K562 (cell line): ENCODE measurements around the gene UGT3A2. TPM values are rescaled to one million over a fixed set of nuclear protein-coding genes. Genes with fewer than 3 reads are reported as not detected.

Experiments
- ATAC-seq: fragments of 200-7000 bp; cut with Tn5 transposase; 3 replicates; pipeline ENCODE4 v1.9.1; 2020; ENCODE audit warnings: moderate library complexity
- BruUV-seq: library from RNA; stranded (reverse); fragments of 400-500 nt; replicated peaks from 2 replicates; lab custom pipeline; 2021; lab: Mats Ljungman, UMichigan
- CTCF ChIA-PET: fragments of 300-600 bp; formaldehyde crosslinking; extraction: SDS; loops from one replicate; lab custom pipeline; 2021; ENCODE audit warnings: low intra/inter-chr PET ratio; lab: Yijun Ruan, JAX
- POLR2A ChIA-PET: fragments of 300-600, 350-650 bp; sonication (Branson Sonifier 250); formaldehyde crosslinking; extraction: SDS; loops from one replicate; lab custom pipeline; 2021; ENCODE audit warnings: antibody characterized with exemption, inconsistent platforms; lab: Yijun Ruan, JAX
- DNase-seq, 4 experiments: peaks; one replicate each; pipeline versions ENCODE4 v3.0.0 to v3.0.0-alpha.2; 2011 to 2018; ENCODE audit warnings: low spot score in 3 of 4, mixed read lengths in 3 of 4; ENCODE audit errors: extremely low read depth in 1 of 4
- FAIRE-seq: peaks from 2 replicates; lab custom pipeline; 2011; peaks lifted over from hg19 to GRCh38; lab: Jason Lieb, UNC
- H2AFZ ChIP-seq: 2 replicates; pipeline ENCODE4 v1.6.0; 2011; ENCODE audit warnings: low read depth, low read length, control low read depth, inconsistent platforms
- H3K27ac ChIP-seq: fragments of 200-600 bp; 3 replicates; pipeline ENCODE4 v1.8.0; 2011; ENCODE audit warnings: low read depth, mild to moderate bottlenecking, control low read depth, inconsistent platforms, low read length, moderate library complexity, mixed read lengths; ENCODE audit errors: extremely low read depth
- H3K27me3 ChIP-seq, 2 experiments: fragments of 300-600 bp in 1 of 2; 2 replicates in 1 of 2; 3 replicates in 1 of 2; pipeline versions ENCODE4 v1.6.0 to v1.8.0; 2011; ENCODE audit warnings: inconsistent platforms in 2 of 2, low read length in 2 of 2, mild to moderate bottlenecking in 1 of 2, mixed read lengths in 1 of 2, moderate library complexity in 1 of 2; ENCODE audit not compliant: control insufficient read depth in 2 of 2, insufficient read depth in 2 of 2
- H3K36me3 ChIP-seq: fragments of 300-600 bp; 3 replicates; pipeline ENCODE4 v1.8.0; 2011; ENCODE audit warnings: mild to moderate bottlenecking, low read length, inconsistent platforms; ENCODE audit not compliant: control insufficient read depth, insufficient read depth
- H3K4me1 ChIP-seq, 2 experiments: fragments of 200-600 bp in 1 of 2; replicated peaks in 1 of 2; 2 replicates in 1 of 2; 3 replicates in 1 of 2; pipeline versions ENCODE4 v1.5.1 to v1.8.0; 2011; ENCODE audit warnings: inconsistent platforms in 2 of 2, low read length in 2 of 2, mild to moderate bottlenecking in 1 of 2, mixed read lengths in 1 of 2, moderate library complexity in 1 of 2; ENCODE audit not compliant: control insufficient read depth in 2 of 2, insufficient read depth in 2 of 2
- H3K4me2 ChIP-seq: 2 replicates; pipeline ENCODE4 v1.6.1; 2011; ENCODE audit warnings: low read length, control low read depth, inconsistent platforms, mixed read lengths; ENCODE audit not compliant: insufficient read depth
- H3K4me3 ChIP-seq: fragments of 200-600 bp; sonication (generic), shearing (Covaris generic); 2 replicates; pipeline ENCODE4 v1.5.1; 2016; ENCODE audit warnings: control low read depth, inconsistent platforms
- H3K79me2 ChIP-seq: fragments of 200-600 bp; 3 replicates; pipeline ENCODE4 v1.8.0; 2011; ENCODE audit warnings: low read length, inconsistent platforms; ENCODE audit not compliant: control insufficient read depth, insufficient read depth
- H3K9ac ChIP-seq, 2 experiments: 2 replicates each; pipeline versions ENCODE4 v1.6.0 to v1.6.1; 2011; ENCODE audit warnings: low read depth in 2 of 2, low read length in 2 of 2, control low read depth in 1 of 2, inconsistent platforms in 1 of 2, mild to moderate bottlenecking in 1 of 2, mixed read lengths in 1 of 2; ENCODE audit not compliant: insufficient read depth in 1 of 2
- H3K9me1 ChIP-seq: one replicate; pipeline ENCODE4 v1.6.0; 2011; ENCODE audit warnings: inconsistent platforms, mild to moderate bottlenecking, low read length, moderate library complexity; ENCODE audit not compliant: control insufficient read depth, insufficient read depth
- H3K9me3 ChIP-seq: replicated peaks from 2 replicates; pipeline ENCODE4 v1.5.1; 2011; ENCODE audit warnings: low read depth, low read length, inconsistent platforms; ENCODE audit not compliant: control insufficient read depth, insufficient read depth
- H4K20me1 ChIP-seq: replicated peaks from 2 replicates; pipeline ENCODE4 v1.6.1; 2011; ENCODE audit warnings: low read length, inconsistent platforms, mixed read lengths; ENCODE audit not compliant: control insufficient read depth, insufficient read depth
- C11orf30 ChIP-seq: fragments of 450-650 bp; IDR thresholded peaks from 2 replicates; pipeline ENCODE4 v1.6.1; 2016; ENCODE audit warnings: low read depth, mild to moderate bottlenecking
- CHD2 ChIP-seq: IDR thresholded peaks from 2 replicates; pipeline ENCODE4 v1.6.1; 2011; ENCODE audit warnings: low read depth, low read length
- MAFG ChIP-seq: fragments of 450-650 bp; conservative IDR thresholded peaks from 2 replicates; pipeline ENCODE4 v1.6.1; 2016; ENCODE audit warnings: missing genetic modification characterization, missing compliant biosample characterization
- MBD2 ChIP-seq: sonication (generic); IDR thresholded peaks from 2 replicates; pipeline ENCODE4 v1.6.1; 2016; ENCODE audit warnings: low read depth, borderline replicate concordance
- TARDBP ChIP-seq: fragments of 450-650 bp; IDR thresholded peaks from 2 replicates; pipeline ENCODE4 v1.6.1; 2016
- ZNF316 ChIP-seq: fragments of 450-650 bp; IDR thresholded peaks from 2 replicates; pipeline ENCODE4 v1.6.1; 2016
- ZNF518B ChIP-seq: fragments of 250-450 bp; sonication (Bioruptor Pico); IDR thresholded peaks from 2 replicates; pipeline ENCODE4 v1.5.0; 2021; ENCODE audit warnings: mild to moderate bottlenecking, moderate library complexity
- WGBS: fragments of 100-300 bp; shearing (Covaris generic); methylation state at CpG from one replicate; pipeline ENCODE4 v1.1.6; 2016; ENCODE audit warnings: low coverage, mixed read lengths; ENCODE audit not compliant: insufficient coverage; ENCODE audit errors: missing lambda C conversion rate; 5-methylcytosine and 5-hydroxymethylcytosine counted together
- in situ Hi-C: fragments of 300-500 bp; cut with MboI; formaldehyde crosslinking; loops from 4 replicates; pipeline ENCODE4 v1.15.0; 2018; ENCODE audit warnings: inconsistent platforms, mixed read lengths
- intact Hi-C: fragments of 100-400 bp; cut with micrococcal nuclease; formaldehyde crosslinking; loops from 2 replicates; pipeline ENCODE4 v1.14.2; 2022
- polyA plus RNA-seq, 8 experiments: library from polyadenylated mRNA; depleted of rRNA in 4 of 8; stranded (reverse) in 5 of 8; unstranded in 3 of 8; fragments of >200 nt; fragmentation: Nextera tagmentation in 2 of 8; fragmentation: Illumina TruSeq in 1 of 8; extraction: Ambion mirVana in 2 of 8; extraction: Trizol in 1 of 8; gene quantifications; 2 replicates each; pipeline versions ENCODE4 v1.2.1 to v1.2.3, GENCODE V29; 2011 to 2014; ENCODE audit warnings: inconsistent platforms in 1 of 8, missing spikeins in 1 of 8
- total RNA-seq, 7 experiments: library from RNA; depleted of rRNA in 6 of 7; stranded (reverse); fragments of >200 nt in 6 of 7; fragmentation: Illumina TruSeq in 2 of 7; extraction: Trizol in 2 of 7; gene quantifications; 2 replicates each; pipeline versions ENCODE4 v1.2.1 to v1.2.3, GENCODE V29; 2011 to 2021; ENCODE audit warnings: low replicate concordance in 1 of 7

Gene UGT3A2
- total and polyA plus RNA-seq, 9 of the 15 experiments (the other 6 are each of a cell fraction or from before 2014, with no cell fraction given) = not detected

GRCh38 chr5:36033047-36033446, 33.6 kb downstream of the UGT3A2 start:
- Histone ChIP-seq H3K4me2 (no peak overlapping the region), H3K9ac (no peak overlapping the region), H3K9me1 (no peaks in the 10 kb centered on the region), H4K20me1 (no peaks in the 10 kb centered on the region), H3K4me3 (no peak overlapping the region), H3K27ac (no peak overlapping the region), H2AFZ (no peak overlapping the region), H3K4me1 (no peaks in the 10 kb centered on the region), H3K36me3 (no peaks in the 10 kb centered on the region), H3K27me3 (peaks cover 0 to 6% of the 10 kb centered on the region in 2 experiments; a peak in 1 of 5 replicates), H3K9me3 (no peaks in the 10 kb centered on the region), H3K79me2 (no peaks in the 10 kb centered on the region)
- FAIRE-seq (no peak), DNase-seq (no peak), ATAC-seq (no peak)
- intact Hi-C loops (no loop called here), in situ Hi-C loops (no loop called here)
- ChIA-PET POLR2A (no interaction called here), CTCF (no interaction called here)
- TF ChIP-seq MAFG (0 out of 2 replicates have a peak, but pooled peaks have one; percentile 11), ZNF316 (peak; percentile 59), C11orf30 (peak; percentile 19; the same call in 1 of the 2 replicates), MBD2 (no peak)
- BruUV-seq = no TSS peak

GRCh38 chr5:36031223-36031622, 35.5 kb downstream of the UGT3A2 start:
- H3K4me2 ChIP-seq = no peak overlapping the region
- FAIRE-seq (no peak), DNase-seq (no peak), ATAC-seq (peak; percentile 68)
- 0% methylated on average over 6 of the region's 6 CpGs for WGBS
- no peaks in the 10 kb centered on the region for H4K20me1 ChIP-seq
- no TSS peak for BruUV-seq
- no peaks in the 10 kb centered on the region for H3K79me2 ChIP-seq
- ChIA-PET POLR2A (no interaction called here), CTCF (no interaction called here)
- no peak for TF ChIP-seq TARDBP
- peak; percentile 65; the same call in 1 of the 2 replicates for TF ChIP-seq CHD2
- TF ChIP-seq ZNF518B (CRISPR knock-in tag) = no peak
- H3K9ac ChIP-seq = no peak overlapping the region
- no peak overlapping the region for H3K27ac ChIP-seq
- intact Hi-C loops (no loop called here), in situ Hi-C loops (no loop called here)
- peaks cover 0 to 6% of the 10 kb centered on the region in 2 experiments; a peak in 1 of 5 replicates for H3K27me3 ChIP-seq
- H3K4me3 ChIP-seq = no peak overlapping the region
- H3K9me1 ChIP-seq = no peaks in the 10 kb centered on the region
- no peaks in the 10 kb centered on the region for H3K4me1 ChIP-seq
- H2AFZ ChIP-seq = 0 out of 2 replicates have a peak overlapping the region, but pooled peaks have one; percentile 27
- H3K9me3 ChIP-seq = no peaks in the 10 kb centered on the region
- H3K36me3 ChIP-seq = no peaks in the 10 kb centered on the region
